ENCODE results near the gene SURF4.

The SURF4 gene

DNA sequence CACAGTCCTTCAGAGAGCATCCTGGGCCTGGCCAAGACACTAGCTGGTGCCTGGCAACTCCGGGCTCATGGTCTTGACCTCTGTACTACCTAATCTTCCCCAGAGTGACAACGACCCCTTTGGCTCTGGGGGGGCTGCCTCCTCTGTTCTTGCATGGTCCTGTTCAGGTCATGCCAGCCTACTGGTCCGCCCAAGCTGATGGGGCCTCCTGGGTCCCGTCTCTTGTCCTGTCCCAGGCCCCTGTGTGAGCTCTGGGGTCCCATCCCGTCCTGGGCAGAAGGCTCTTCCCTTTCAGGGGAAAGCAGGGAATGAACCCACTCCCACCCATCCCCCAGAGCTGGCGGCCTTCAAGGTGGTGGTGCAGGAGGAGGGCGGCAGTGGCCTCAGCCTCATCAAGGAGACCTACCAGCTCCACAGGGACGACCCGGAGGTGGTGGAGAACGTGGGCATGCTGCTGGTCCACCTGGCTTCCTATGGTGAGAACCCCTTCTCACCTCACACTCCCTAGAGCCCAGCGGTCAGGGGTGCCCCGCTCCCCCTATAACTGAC is 28.7 kb upstream of the SURF4 start:
- TF ChIP-seq CTCF (IDR thresholded peaks at IDR 0.05), result no peak
- no peak for DNase-seq (ENCODE audit: low spot score)
- no peak overlapping the region for H3K27ac ChIP-seq

DNA sequence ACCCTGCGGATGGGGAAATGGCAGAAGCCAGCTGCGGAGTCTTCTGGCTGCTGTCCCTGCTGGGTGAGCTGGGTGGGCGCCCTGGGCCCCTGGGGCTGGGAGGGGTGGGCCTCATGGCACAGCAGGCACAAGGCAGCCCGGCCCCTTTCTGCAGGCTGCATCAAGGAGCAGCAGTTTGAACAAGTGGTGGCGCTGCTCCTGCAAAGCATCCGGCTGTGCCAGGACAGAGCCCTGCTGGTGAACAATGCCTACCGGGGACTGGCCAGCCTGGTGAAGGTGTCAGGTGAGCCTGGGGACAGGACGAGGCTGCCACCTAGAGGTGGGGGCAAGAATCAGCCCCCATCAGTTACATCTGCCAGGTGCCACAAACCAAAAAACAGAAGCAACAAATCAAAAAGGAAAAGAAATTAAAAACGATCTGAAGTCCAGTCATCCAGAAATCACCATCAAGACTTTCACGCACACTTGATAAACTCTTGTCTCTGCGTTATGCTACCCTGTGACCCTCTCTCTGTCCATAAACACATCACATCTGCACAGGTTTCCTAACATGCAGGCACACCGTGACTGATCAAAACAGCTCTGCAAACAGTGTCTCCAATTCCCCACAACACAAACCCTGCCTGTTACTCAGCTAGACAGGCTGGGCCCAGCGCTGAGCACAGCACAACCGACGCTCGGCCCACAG is 28.1 kb upstream of the SURF4 start:
- Histone ChIP-seq H3K4me3 (no peak overlapping the region), H3K27ac (no peak overlapping the region)
- TF ChIP-seq CTCF (IDR thresholded peaks at IDR 0.05), result no peak
- DNase-seq (ENCODE audit: low spot score), result no peak

More for the DNA sequence above, 28.7 kb upstream of the SURF4 start:
- no peak overlapping the region for H3K4me3 ChIP-seq

GRCh38 chr9:133402689-133403088 is 26.8 kb upstream of the SURF4 start:
- DNase-seq (ENCODE audit: low spot score), result no peak
- no peak for TF ChIP-seq CTCF (IDR thresholded peaks at IDR 0.05)
- no peak overlapping the region for H3K27ac ChIP-seq
- H3K4me3 ChIP-seq, result no peak overlapping the region

- DNase-seq (ENCODE audit: low spot score), result no peak
- H3K4me3 ChIP-seq, result no peak overlapping the region
- H3K27ac ChIP-seq, result no peak overlapping the region
- TF ChIP-seq CTCF (IDR thresholded peaks at IDR 0.05), result no peak
Observed at GRCh38 chr9:133401588-133401987, 25.7 kb upstream of the SURF4 start.

DNA sequence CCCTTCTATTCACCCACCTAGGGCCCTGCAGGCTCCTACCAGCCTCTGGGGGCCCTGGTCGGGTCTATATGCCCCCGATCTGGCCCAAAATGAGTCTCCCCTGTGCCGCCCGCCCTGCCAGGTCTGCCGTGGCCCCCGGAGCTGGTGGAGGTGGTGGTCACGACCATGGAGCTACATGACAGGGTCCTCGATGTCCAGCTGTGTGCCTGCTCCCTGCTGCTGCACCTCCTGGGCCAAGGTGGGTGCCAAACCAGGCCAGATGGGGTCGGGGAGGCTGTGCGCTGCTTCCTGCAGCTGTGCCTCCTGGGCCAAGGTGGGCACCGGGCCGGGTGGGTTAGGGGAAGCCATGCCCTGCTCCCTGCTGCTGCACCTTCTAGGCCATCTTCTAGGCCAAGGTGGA is 24.4 kb upstream of the SURF4 start:
- no peak for TF ChIP-seq CTCF (IDR thresholded peaks at IDR 0.05)
- Histone ChIP-seq H3K4me3 (no peak overlapping the region), H3K27ac (no peak overlapping the region)
- no peak for DNase-seq (ENCODE audit: low spot score)

DNA sequence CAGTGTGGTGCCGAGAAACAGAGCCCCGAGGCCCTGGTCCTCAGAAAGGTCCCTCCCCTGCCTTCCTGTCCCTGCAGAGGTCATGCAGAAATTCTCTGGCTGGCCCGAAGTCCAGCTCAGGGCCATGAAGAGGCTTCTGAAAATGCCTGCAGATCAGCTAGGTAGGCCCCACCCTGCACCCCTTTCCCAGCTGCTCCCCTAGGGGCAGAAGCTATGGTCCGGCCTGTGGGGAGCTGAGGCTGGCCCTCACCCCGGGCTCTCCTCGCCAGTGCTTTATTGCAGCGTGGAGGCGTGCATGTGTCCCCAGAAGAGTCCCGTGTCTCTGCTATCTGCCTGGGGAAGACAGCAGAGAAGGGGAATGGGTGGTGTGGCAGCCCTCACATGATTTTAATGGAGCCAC is 22.0 kb upstream of the SURF4 start:
- no peak for DNase-seq (ENCODE audit: low spot score)
- H3K4me3 ChIP-seq, result no peak overlapping the region
- no peak overlapping the region for H3K27ac ChIP-seq
- no peak for TF ChIP-seq CTCF (IDR thresholded peaks at IDR 0.05)

DNA sequence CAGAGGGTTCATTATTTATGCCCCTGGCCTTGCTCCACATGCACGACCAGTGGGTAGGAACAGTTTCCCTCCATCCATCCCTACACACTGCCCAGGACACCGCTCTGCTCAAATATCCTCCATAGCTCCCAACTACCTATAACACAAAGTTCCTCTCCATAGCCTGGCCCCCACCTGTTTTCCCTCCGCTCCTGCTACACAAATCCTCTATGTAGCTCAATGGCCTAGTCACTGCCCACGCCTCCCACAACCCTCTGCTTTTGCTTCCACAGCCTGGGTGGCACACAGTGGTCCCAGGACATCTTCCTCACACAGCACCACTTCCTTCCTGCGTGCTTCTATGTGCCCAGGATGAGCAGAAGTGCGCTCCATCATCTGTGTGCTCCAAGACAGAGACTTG is 21.5 kb upstream of the SURF4 start:
- no peak for TF ChIP-seq CTCF (IDR thresholded peaks at IDR 0.05)
- no peak for DNase-seq (ENCODE audit: low spot score)
- no peak overlapping the region for H3K27ac ChIP-seq
- no peak overlapping the region for H3K4me3 ChIP-seq
